Embryonic facial prominence (tissue), 1 donor: ENCODE data around the gene OR8K5.
"Not testable (repeated sequence)": the region's sequence is repeated elsewhere in the genome, so short reads cannot be mapped to it uniquely, and the experiment has no call there.

Experiments used
- DNase-seq: peaks from one replicate; pipeline ENCODE4 v3.0.0-alpha.2; 2016; ENCODE audit errors: extremely low spot score

Gene OR8K5

GRCh38 chr11:56160217-56160616 lies at the start of gene OR8K5:
OR8K5 (minus strand) TSS chr11:56160317; CDS start chr11:56160317, 0 bp downstream.
- DNase-seq = no peak

- no peak for DNase-seq
Measured at GRCh38 chr11:56207790-56208189, 47.7 kb upstream of the OR8K5 start.

GRCh38 chr11:56197367-56197766 lies 37.2 kb upstream of the OR8K5 start:
- DNase-seq = no peak

- no peak for DNase-seq
Measured at GRCh38 chr11:56196705-56197104, 36.6 kb upstream of the OR8K5 start.

GRCh38 chr11:56188602-56189001 lies 28.5 kb upstream of the OR8K5 start:
- DNase-seq = no peak

- DNase-seq = no peak
Measured at GRCh38 chr11:56183459-56183858, 23.3 kb upstream of the OR8K5 start.

GRCh38 chr11:56176318-56176717 lies 16.2 kb upstream of the OR8K5 start, which contains the start of gene OR5J2:
OR5J2 (plus strand) TSS chr11:56176618; CDS start chr11:56176618, 0 bp downstream.
- DNase-seq = no peak

GRCh38 chr11:56172256-56172830 lies 12.2 kb upstream of the OR8K5 start:
- no peak for DNase-seq

- DNase-seq = no peak
Measured at GRCh38 chr11:56163804-56164203, 3.7 kb upstream of the OR8K5 start.

GRCh38 chr11:56152333-56152732 lies 7.8 kb downstream of the OR8K5 start:
- DNase-seq = no peak

- no peak for DNase-seq
Measured at GRCh38 chr11:56151376-56151775, 8.7 kb downstream of the OR8K5 start.

GRCh38 chr11:56143681-56144080 lies 16.4 kb downstream of the OR8K5 start:
- not testable (repeated sequence) for DNase-seq

GRCh38 chr11:56140151-56140661 lies 19.9 kb downstream of the OR8K5 start, which contains the start of gene OR8J3:
OR8J3 (minus strand) TSS chr11:56140201; CDS start chr11:56137718, 2,483 bp downstream.
- no peak for DNase-seq

- DNase-seq = no peak
Measured at GRCh38 chr11:56122073-56122472, 38.0 kb downstream of the OR8K5 start, which contains the start of gene OR8H3. OR8H3 (plus strand) TSS chr11:56122373; CDS start chr11:56122373, 0 bp downstream.
